Neural progenitor cell (in vitro differentiated cells): Measurements from ENCODE around the gene SLC15A3.

Source experiments
- CTCF ChIP-seq: fragments of 200-600 bp; sonication (generic); IDR thresholded peaks from 2 replicates; pipeline ENCODE4 v1.5.1; 2017; ENCODE audit warnings: antibody characterized with exemption, mild to moderate bottlenecking
- EZH2phosphoT487 ChIP-seq: fragments of 200-600 bp; sonication (generic); IDR thresholded peaks from 2 replicates; pipeline ENCODE4 v1.6.1; 2017; ENCODE audit warnings: antibody characterized with exemption

- TF ChIP-seq EZH2phosphoT487 (no peak), CTCF (no peak)
Measured at GRCh38 chr11:60919320-60919719, 32.7 kb downstream of the SLC15A3 start.
